NCI-H2227 (cell line): Measurements from ENCODE around the gene ANKRD6.

Experiments
- DNase-seq: peaks from one replicate; lab custom pipeline; 2025; ENCODE audit not compliant: unreplicated experiment; lab: John Stamatoyannopoulos, UW

Gene ANKRD6

GRCh38 chr6:89682991-89683390 is 250.0 kb downstream of the ANKRD6 start:
- no peak for DNase-seq
